AG09319 (cell line): ENCODE data around the gene CFAP299.
A peak's percentile ranks its signal among the peaks of the same experiment; 100 is the strongest.

Experiments
- DNase-seq: peaks from one replicate; pipeline ENCODE4 v3.0.0-alpha.2; 2010; ENCODE audit warnings: low read depth; ENCODE audit errors: extremely low read depth
- CTCF ChIP-seq: IDR thresholded peaks from 2 replicates; pipeline ENCODE4 v1.5.1; 2011; ENCODE audit warnings: low read depth, mild to moderate bottlenecking, inconsistent platforms, low read length, moderate library complexity

Gene CFAP299

DNA sequence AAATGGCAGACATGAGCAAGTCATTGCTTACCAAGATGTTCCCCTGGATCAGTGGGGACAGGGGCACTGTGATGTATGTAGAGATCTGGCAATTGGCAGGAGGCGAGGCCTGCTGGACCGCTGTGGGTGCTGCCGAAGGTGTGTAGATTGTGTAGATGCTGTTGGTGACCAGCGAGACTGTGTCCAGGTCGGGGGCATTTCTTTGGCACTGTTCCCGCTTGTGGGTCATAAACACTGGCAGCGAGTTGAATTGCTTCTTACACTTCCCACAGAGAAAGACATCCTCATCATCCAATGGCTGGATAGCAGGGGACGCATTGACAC lies 52.7 kb downstream of the CFAP299 start:
- TF ChIP-seq CTCF, result no peak

DNA sequence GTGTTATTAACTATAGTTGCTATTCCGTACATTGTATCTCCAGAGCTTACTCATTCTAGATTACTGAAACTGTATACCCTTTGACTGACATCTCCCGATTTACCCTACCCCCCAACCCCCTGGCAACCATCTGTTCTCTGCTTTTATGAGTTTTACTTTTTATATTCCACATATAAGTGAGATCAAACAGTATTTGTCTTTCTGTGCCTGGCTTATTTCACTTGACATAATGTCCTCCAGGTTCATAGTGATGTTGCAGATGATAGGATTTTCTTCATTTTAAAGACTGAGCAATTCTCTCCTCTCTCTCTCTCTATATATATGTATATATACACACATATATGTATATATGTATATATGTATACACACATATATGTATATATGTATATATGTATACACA lies 54.6 kb downstream of the CFAP299 start:
- no peak for TF ChIP-seq CTCF
- DNase-seq, result no peak

More for the DNA sequence above, 52.7 kb downstream of the CFAP299 start:
- no peak for DNase-seq

DNA sequence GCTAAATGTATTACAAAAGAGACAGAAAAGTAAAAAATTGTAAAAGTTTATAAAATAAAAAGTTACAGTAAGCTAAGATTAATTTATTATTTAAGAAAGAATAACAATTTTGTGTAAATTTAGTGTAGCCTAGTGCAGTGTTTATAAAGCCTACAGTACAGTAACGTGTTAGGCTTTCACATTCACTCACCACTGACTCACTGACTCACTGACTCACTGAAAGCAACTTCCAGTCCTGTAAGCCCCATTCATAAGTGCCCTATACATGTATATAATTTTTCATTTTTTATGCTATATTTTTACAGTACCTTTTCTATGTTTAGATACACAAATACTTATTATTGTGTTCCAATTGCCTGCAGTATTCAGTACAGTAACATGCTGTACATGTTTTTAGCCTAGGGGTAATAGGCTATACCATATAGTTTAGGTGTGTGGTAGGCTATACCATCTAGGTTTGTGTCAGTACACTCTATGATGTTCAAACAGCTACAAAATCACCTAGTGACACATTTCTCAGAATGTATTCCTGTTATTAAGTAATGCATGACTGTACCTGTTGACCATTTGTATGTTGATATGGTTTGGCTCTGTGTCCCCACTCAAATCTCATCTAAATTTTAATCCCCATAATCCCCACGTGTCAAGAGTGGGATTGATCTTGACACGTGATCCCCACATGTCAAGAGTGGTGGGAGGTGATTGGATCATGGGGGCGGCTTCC lies 57.9 kb downstream of the CFAP299 start:
- TF ChIP-seq CTCF, result no peak
- no peak for DNase-seq

GRCh38 chr4:80393970-80394250 lies 58.4 kb downstream of the CFAP299 start:
- DNase-seq, result no peak
- no peak for TF ChIP-seq CTCF

GRCh38 chr4:80407246-80407645 lies 71.7 kb downstream of the CFAP299 start:
- peak; percentile 61 for DNase-seq
- no peak for TF ChIP-seq CTCF

GRCh38 chr4:80409809-80410208 lies 74.3 kb downstream of the CFAP299 start:
- TF ChIP-seq CTCF, result no peak
- DNase-seq, result no peak

GRCh38 chr4:80412322-80412721 lies 76.8 kb downstream of the CFAP299 start:
- no peak for TF ChIP-seq CTCF

More at GRCh38 chr4:80412322-80412721, 76.8 kb downstream of the CFAP299 start:
- DNase-seq, result no peak
